Stimulated activated effector memory CD8-positive, alpha-beta T cell treated with anti-CD3 and anti-CD28 coated beads, Interleukin-12 subunit alpha, Interleukin-12 subunit beta, amount 100 ng/mL, for 72 hours (primary cell): ENCODE results near the gene TMTC1.

ENCODE experiments used
- ATAC-seq: fragments of 150-1000 bp; cut with Tn5 transposase; 2 replicates; pipeline ENCODE4 v1.10.0; 2021
- DNase-seq, 2 donors: peaks; one replicate each; pipeline ENCODE4 v3.0.0; 2021 to 2022; ENCODE audit warnings: low spot score in 2 of 2
- H3K27ac Mint-ChIP-seq: one replicate; pipeline ENCODE4 v1.8.0; 2022; ENCODE audit warnings: mild to moderate bottlenecking, mixed read lengths
- H3K36me3 Mint-ChIP-seq: one replicate; pipeline ENCODE4 v1.8.0; 2022; ENCODE audit warnings: mild to moderate bottlenecking, mixed read lengths
- H3K4me1 Mint-ChIP-seq: one replicate; pipeline ENCODE4 v1.8.0; 2022; ENCODE audit warnings: mixed read lengths
- H3K4me3 Mint-ChIP-seq: one replicate; pipeline ENCODE4 v1.8.0; 2022; ENCODE audit warnings: mild to moderate bottlenecking, mixed read lengths
- H3K9me3 Mint-ChIP-seq: one replicate; pipeline ENCODE4 v1.8.0; 2022; ENCODE audit warnings: mixed read lengths

Gene TMTC1

GRCh38 chr12:29460082-29460481, 323.7 kb downstream of the TMTC1 start:
- ATAC-seq (no peak), DNase-seq (no peak)
- Mint-ChIP-seq H3K36me3 (no peaks in the 10 kb centered on the region), H3K9me3 (no peaks in the 10 kb centered on the region), H3K4me1 (no peaks in the 10 kb centered on the region), H3K4me3 (no peak overlapping the region), H3K27ac (no peak overlapping the region)

- H3K27ac Mint-ChIP-seq, result no peak overlapping the region
- H3K4me1 Mint-ChIP-seq, result no peaks in the 10 kb centered on the region
- H3K36me3 Mint-ChIP-seq, result no peaks in the 10 kb centered on the region
- DNase-seq (no peak), ATAC-seq (no peak)
- no peaks in the 10 kb centered on the region for H3K9me3 Mint-ChIP-seq
- H3K4me3 Mint-ChIP-seq, result no peak overlapping the region
Measured at GRCh38 chr12:29455087-29455486, 328.7 kb downstream of the TMTC1 start.

- DNase-seq (no peak), ATAC-seq (no peak)
- Mint-ChIP-seq H3K9me3 (no peaks in the 10 kb centered on the region), H3K36me3 (no peaks in the 10 kb centered on the region), H3K4me3 (no peak overlapping the region), H3K27ac (no peak overlapping the region), H3K4me1 (no peaks in the 10 kb centered on the region)
Measured at GRCh38 chr12:29451888-29452287, 331.9 kb downstream of the TMTC1 start.
